Measurements from ENCODE around the gene RNF212.

Gene RNF212

DNA sequence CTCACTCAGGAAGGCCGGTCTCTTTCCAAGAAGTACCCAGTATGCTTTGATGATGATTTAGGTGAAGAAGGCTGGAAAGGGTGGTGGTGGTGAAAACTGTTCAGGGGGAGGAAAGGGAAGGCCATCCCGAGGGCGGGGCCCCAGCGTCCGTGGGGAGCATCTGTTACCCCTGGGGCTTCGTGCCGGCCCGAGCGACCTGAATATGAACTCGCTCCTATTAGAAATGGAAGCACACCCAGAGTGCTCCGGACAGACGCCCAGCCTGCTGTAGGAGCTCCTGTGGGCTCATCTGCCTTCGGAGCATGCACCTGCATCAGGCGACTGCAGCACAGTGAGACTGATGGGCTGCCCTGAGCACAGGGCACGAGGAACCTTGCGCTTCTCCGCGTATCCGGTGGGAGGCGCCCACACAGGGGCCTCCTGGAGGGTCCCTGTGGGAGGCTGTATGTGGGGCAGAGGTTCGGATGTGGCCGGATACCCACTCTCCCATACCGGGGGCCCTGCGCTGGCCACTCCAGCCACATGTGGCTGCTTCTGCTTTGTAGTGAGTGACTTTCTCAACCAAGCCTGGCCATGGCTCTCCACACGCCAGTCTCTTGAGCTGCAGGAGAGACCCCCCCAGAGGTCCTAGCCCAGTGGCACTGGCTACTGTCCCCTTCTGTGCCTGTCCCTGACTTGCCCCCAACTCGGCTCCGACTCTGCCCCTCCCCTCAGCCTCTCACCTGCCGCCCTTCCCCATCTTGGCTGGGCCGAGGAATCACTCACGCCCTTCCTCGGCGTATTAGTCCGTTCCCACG, 65.2 kb downstream of the RNF212 start:
- no peak for DNase-seq

- no peak for DNase-seq
These were observed 66.0 kb downstream of the RNF212 start for GRCh38 chr4:1047106-1047975.

- peak; percentile 26 for DNase-seq
These were observed 66.8 kb downstream of the RNF212 start for GRCh38 chr4:1046581-1047011.

DNA sequence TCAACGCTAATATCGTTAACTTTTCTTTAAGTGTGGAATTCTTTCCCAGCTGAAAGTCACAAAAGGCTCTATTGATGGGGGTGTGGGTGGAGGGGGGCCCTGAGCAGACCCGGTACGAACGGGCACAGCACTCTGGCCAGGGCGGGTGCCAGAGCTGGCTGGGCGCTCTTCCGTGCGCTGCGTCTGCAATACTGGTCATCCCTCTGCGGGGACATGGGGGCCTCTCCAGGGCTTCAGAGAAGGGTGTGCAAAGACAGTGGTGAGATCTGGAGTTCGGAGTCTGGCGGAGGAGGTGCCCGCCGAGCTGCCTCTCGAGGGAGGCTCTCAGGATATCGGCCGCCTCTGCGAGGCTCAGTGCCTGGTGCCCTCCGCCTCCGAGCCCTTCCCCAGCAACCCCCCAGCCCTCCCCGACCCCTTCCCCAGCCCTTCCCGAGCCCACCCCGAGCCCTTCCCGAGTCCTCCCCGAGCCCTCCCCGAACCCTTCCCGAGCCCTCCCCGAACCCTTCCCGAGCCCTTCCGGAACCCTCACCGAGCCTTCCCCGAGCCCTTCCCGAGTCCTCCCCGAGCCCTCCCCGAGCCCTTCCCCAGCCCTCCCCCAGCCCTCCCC, 67.7 kb downstream of the RNF212 start:
- no peak for DNase-seq

GRCh38 chr4:1045193-1045594, 68.2 kb downstream of the RNF212 start:
- DNase-seq, result no peak

- DNase-seq, result no peak
These were observed 68.7 kb downstream of the RNF212 start for GRCh38 chr4:1044469-1045192.

GRCh38 chr4:1043651-1044468, 69.5 kb downstream of the RNF212 start:
- no peak for DNase-seq

DNA sequence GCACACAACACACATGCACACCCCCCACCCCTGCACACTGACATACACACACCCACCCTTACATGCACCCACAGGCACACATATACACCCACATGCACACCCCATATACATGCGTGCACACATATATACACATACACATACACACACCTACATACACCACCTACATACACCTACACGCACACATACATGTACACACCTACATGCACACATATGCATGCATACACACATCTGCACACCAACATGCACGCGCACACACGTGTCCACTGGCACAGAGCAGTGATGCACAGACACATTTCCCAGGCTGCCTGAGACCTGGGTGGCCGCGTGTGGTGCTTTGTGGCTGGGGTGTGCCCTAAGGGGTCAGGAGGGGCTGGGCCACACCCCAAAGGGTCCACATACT, 70.2 kb downstream of the RNF212 start:
- DNase-seq, result no peak

GRCh38 chr4:1042352-1043055, 70.9 kb downstream of the RNF212 start:
- DNase-seq, result no peak

GRCh38 chr4:1041936-1042330, 71.4 kb downstream of the RNF212 start:
- no peak for DNase-seq

- DNase-seq, result no peak
These were observed 72.0 kb downstream of the RNF212 start for GRCh38 chr4:1041147-1041935.

DNA sequence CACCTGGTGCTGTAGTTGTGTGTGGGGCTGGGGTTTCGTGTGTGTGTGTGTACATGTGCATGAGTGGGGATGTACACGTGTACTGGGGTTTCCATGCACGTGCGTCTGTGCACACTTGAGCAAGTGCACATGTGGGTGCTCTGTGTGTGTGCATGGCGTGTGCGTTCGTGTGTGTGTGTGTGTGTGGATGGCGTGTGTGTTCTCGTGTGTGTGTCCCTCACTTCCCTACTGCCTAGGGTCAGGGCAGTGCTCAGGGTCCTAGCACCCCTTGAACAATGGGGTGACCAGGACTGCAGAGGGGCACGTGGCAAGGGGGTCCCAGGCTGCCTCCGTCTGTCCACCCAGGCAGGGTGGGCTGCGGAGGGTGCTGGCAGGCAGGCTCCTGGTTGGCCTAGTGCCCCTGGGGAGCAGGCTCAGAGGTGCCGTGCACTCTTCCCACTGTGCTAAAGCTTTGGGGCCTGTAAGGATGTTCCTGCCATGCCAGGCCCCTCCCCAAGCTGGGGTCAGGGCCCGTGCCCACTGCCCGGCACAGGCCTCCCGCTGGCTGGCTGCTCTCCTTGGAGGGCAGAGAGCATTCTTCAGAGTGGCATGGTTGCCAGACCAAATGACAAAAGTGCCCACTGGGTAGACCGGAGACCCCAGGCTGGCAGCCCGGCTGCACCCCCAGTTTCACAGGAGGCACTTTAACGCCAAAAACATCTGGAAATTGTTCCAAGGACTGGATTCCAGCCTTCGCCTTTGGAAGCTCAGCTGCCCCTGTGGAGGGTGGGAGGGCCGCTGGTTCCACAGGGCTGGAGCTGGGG, 72.8 kb downstream of the RNF212 start:
- DNase-seq, result no peak

- DNase-seq, result no peak
These were observed 73.6 kb downstream of the RNF212 start for GRCh38 chr4:1039493-1040343.

DNA sequence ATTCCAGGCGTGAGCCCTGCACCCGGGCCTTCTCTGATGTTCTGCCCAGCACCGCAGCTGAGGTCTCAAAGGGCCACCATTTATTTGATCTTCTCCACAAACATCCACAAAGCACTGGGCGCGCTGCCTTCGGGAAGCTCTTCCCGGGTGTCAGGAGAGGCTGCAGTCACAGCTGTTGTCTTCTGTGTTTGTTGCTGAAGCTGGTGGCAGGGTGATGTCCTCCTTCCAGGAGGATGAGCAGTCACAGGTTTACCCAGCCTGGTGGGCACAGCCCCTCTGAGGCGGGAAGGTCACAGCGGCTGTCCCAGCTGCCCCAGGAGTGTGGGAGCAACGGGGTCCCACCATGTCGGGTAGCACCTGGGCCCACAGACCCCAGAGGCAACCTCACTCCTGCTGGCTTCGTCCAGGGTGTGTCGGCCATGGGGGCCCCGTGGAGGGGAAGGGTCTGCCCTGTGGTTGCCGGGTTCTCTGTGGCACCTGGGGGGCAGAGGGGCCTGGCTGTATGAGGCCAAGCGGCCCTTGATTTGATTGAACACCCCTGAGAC, 74.3 kb downstream of the RNF212 start:
- DNase-seq, result no peak

- DNase-seq, result no peak
These were observed 76.2 kb downstream of the RNF212 start for GRCh38 chr4:1036976-1037810.

DNA sequence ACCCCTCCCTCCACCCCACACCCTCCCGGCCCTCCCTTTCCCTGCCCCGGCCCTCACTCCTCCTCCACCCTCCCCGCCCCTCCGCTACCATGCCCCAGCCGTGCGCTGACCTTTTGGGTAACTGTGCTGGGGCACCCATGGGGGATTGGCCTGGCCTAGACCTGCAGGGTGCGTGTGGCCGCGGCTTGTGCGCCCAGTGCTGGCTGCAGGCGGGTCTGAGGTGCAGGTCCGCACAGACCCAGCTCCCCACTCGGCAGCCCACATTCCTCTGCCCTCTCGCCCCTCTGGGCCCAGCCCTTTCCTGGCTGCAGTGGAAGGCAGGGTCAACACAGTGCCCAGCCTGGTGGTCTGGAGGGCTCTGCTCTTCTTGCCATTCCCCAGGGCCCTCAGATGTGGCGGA, 77.3 kb downstream of the RNF212 start:
- DNase-seq, result no peak

GRCh38 chr4:1035510-1035909, 77.9 kb downstream of the RNF212 start:
- no peak for DNase-seq

Measured in NCI-H1105 treated with DMSO at 0.1 percent for 48 hours (cell line).